ENCODE data around the gene TNFRSF18.

- no peak for TF ChIP-seq CTCF (IDR thresholded peaks at IDR 0.05)
- no peak for TF ChIP-seq POLR2AphosphoS5 (IDR thresholded peaks at IDR 0.05)
- TF ChIP-seq EP300 (IDR thresholded peaks at IDR 0.05), result no peak
These were observed 29.9 kb upstream of the TNFRSF18 start for GRCh38 chr1:1236176-1236763.

All from esophagus muscularis mucosa (tissue), 4 donors.